Stimulated activated memory B cell treated with anti-CD40 and anti-IgM and Interleukin-4, amounts not matched to agents 10 μg/mL and 1 μg/mL and 100 μg/mL, for 72 hours (primary cell): ENCODE measurements around the gene RPS15.

Source experiments
- ATAC-seq: fragments of 150-1000 bp; cut with Tn5 transposase; 2 replicates; pipeline ENCODE4 v1.10.0; 2021
- H3K27ac Mint-ChIP-seq: one replicate; pipeline ENCODE4 v1.8.0; 2022; ENCODE audit warnings: mild to moderate bottlenecking, mixed read lengths
- H3K27me3 Mint-ChIP-seq: one replicate; pipeline ENCODE4 v1.8.0; 2022; ENCODE audit warnings: mixed read lengths
- H3K36me3 Mint-ChIP-seq: one replicate; pipeline ENCODE4 v1.8.0; 2022; ENCODE audit warnings: mixed read lengths
- H3K4me1 Mint-ChIP-seq: one replicate; pipeline ENCODE4 v1.8.0; 2022; ENCODE audit warnings: mixed read lengths
- H3K4me3 Mint-ChIP-seq: one replicate; pipeline ENCODE4 v1.8.0; 2022; ENCODE audit warnings: mild to moderate bottlenecking, moderate library complexity, mixed read lengths
- H3K9me3 Mint-ChIP-seq: one replicate; pipeline ENCODE4 v1.8.0; 2022; ENCODE audit warnings: mixed read lengths

Gene RPS15

DNA sequence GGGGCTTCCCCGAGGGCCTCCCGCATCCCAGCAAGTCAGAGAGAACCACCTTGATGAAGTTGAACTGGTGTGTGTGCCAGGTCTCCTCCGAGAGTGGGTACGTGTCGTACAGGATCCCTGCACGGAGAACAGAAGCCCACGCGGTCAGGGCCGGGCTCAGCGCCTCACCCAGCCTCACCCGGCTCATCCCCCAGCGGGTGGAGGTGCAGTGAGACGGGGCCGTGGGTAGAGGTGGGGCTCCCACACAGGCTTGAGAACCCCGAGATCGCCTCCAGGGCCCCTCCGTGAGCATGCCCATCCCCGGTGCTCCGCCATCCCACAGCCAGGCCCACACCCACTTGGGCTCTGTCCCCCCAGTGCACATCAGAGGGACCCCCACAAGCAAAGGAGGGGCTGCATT lies 39.1 kb upstream of the RPS15 start:
- no peak overlapping the region for H3K4me3 Mint-ChIP-seq
- peaks cover 19% of the 10 kb centered on the region for H3K4me1 Mint-ChIP-seq
- peaks cover 18% of the 10 kb centered on the region for H3K27me3 Mint-ChIP-seq
- ATAC-seq = no peak
- no peaks in the 10 kb centered on the region for H3K9me3 Mint-ChIP-seq
- H3K27ac Mint-ChIP-seq = no peak overlapping the region
- H3K36me3 Mint-ChIP-seq = peaks cover 5% of the 10 kb centered on the region

DNA sequence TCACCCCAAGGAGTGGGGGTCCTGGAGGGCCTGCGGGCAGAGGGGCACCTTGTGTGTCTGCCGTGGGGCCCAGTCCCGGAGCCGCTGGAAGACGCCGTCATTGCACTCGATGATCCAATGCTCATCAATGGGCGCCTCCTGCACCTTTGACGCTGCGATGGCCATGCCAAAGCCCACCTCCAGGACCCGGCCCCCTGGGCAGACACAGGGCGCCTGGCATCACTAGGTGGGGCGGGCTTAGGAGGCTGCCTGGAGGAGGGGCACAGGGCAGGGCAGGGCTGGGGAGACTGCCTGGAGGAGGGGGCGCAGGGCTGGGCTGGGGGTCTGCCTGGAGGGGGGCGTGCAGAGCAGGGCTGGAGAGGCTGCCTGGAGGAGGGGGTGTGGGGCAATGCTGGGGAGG lies 38.5 kb upstream of the RPS15 start:
- peaks cover 1% of the 10 kb centered on the region for H3K36me3 Mint-ChIP-seq
- peaks cover 19% of the 10 kb centered on the region for H3K4me1 Mint-ChIP-seq
- no peaks in the 10 kb centered on the region for H3K9me3 Mint-ChIP-seq
- no peak overlapping the region for H3K27ac Mint-ChIP-seq
- H3K27me3 Mint-ChIP-seq = peaks cover 18% of the 10 kb centered on the region
- H3K4me3 Mint-ChIP-seq = no peak overlapping the region
- ATAC-seq = no peak

DNA sequence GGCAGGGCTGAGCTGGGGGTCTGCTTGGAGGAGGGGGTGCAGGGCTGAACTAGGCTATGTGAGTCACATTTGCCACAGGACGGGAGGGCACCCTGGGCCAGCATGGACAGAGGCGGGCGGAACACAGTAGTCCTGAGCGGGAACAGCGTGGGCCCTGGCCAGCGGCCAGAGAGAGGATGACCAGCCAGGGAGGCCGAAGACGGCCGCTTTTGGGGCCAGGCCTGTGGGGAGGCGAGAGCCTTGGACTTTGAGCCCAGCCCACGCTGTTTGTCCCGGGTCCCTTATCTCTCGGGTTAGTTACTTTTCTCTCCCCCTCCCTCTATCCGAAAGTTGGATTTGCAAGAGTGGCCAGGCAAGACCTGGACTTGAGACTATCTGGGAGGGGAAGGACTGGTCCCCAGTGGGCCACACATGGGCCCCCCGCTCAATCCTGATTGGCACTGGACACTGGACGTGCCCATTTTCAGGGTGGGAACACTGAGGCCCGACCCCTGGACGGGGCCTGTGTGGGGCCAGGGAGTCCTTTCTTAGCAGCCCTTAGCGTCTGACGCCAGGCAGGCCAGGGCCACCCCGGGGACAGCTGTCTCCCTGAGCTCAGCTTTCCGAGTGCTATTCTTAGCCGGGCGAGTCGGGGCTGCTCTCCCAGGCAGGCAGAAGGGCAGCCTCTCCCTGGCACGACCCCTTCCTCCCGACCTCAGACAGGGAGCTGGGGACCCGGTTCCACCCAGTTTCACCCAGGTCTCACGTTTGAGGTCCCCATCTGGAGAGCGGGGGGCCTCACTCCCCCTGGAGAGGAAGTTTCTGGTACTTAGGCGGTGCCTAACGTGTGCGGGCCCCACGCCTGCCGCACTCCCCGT lies 37.7 kb upstream of the RPS15 start:
- H3K27me3 Mint-ChIP-seq = peaks cover 18% of the 10 kb centered on the region
- H3K4me3 Mint-ChIP-seq = peak overlapping the region; percentile 71
- no peak for ATAC-seq
- H3K27ac Mint-ChIP-seq = no peak overlapping the region
- H3K9me3 Mint-ChIP-seq = no peaks in the 10 kb centered on the region
- H3K36me3 Mint-ChIP-seq = no peaks in the 10 kb centered on the region
- H3K4me1 Mint-ChIP-seq = peaks cover 19% of the 10 kb centered on the region

DNA sequence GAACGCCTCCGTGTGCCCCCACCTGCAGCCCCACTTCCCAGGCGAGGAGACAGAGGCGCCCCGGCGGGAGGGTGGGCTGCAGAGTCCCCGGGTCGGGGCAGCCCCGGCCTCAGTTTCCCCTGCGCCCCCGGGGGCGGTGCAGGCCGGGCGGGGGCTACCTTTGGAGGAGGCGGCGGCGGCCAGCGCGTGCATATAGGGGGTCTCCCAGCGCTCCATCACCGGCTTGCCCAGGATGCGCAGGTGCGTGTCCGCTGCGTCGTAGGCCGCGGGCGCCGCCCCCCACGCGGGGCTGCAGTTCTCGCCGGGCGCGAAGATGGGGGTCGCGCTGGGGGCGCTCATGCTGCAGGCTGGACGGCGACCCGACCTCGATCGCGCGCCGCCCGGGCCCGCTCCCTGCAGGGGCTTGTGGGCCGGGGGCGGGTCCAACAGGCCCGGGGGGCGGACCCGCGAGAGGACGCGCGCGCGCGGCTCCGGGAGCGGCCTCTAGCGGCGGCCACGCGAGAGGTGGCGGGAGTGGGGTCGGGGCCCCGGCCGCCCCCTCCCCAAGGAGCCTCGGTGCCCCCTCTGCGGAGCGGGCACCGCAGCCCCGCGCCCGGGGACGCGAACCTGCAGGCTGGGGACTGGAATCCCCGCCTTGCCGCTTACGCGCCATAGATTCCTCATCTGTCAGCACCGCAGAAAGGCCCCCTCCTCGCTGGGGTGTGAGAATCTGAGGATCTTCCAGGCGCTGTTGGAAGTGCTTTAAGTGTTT lies 36.9 kb upstream of the RPS15 start, which contains the start of gene GAMT:
Gene GAMT, minus strand, starts transcription at position 405 of the 751 bp plus-strand sequence. Its CDS starts 66 bp downstream, at position 339.
- peak within 1 kb of the TSS; percentile 71 for H3K4me3 Mint-ChIP-seq
- no peak within 1 kb of the TSS for H3K27ac Mint-ChIP-seq
- peak; percentile 66 for ATAC-seq

DNA sequence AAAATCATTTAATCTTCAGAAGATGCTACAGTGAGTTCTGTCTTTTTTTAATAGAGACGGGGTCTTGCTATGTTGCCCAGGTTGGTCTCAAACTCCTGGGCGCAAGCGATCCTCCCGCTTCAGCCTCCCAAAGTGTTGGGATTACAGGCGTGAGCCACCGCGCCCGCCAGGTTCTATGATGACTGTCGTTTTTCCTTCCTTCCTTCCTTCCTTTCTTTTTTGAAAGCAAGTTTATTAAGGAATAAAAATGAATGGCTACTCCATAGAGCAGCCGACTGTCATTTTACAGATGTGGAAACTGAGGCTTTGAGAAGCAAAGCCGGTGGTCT lies 36.3 kb upstream of the RPS15 start:
- H3K4me1 Mint-ChIP-seq = peaks cover 26% of the 10 kb centered on the region
- H3K4me3 Mint-ChIP-seq = no peak overlapping the region
- H3K36me3 Mint-ChIP-seq = no peaks in the 10 kb centered on the region
- H3K27me3 Mint-ChIP-seq = peaks cover 18% of the 10 kb centered on the region
- ATAC-seq = no peak
- H3K27ac Mint-ChIP-seq = no peak overlapping the region
- H3K9me3 Mint-ChIP-seq = no peaks in the 10 kb centered on the region

More for the DNA sequence above, 36.9 kb upstream of the RPS15 start, which contains the start of gene GAMT:
- peaks cover 18% of the 10 kb centered on the region for H3K27me3 Mint-ChIP-seq
- H3K9me3 Mint-ChIP-seq = no peaks in the 10 kb centered on the region
- no peaks in the 10 kb centered on the region for H3K36me3 Mint-ChIP-seq
- peaks cover 21% of the 10 kb centered on the region for H3K4me1 Mint-ChIP-seq

DNA sequence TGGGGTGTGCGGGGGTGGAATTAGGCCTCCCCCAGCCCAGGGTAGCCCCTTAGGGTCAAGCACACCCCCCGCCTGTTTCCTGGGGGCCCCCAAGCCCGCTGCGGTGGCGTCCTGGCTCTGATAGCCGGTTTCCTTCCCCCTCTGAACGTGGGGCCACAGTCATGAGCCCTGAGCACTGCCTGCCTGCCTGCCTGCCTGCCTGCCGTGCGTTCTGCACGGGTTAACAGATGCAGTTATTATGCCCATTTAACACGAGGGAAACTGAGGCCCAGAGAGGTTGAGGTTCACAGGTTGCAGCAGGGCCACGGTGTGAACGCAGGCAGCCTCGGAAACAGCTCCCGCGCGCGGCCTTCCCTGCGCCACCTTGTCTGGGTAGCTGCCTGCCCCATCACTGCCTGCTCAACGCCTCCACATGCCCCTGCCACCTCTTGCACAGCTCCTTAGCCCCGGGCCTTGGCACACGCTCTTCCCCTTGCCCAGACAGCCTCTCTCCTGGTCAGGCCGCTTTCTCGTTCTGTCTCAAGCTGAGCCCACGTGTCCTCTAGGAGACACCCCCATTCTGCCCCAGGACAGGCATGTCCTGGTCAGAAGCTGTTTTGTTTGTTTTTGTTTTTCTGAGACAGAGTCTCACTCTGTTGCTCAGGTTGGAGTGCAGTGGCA lies 35.7 kb upstream of the RPS15 start:
- no peaks in the 10 kb centered on the region for H3K36me3 Mint-ChIP-seq
- ATAC-seq = no peak
- no peaks in the 10 kb centered on the region for H3K9me3 Mint-ChIP-seq
- no peak overlapping the region for H3K27ac Mint-ChIP-seq
- H3K4me1 Mint-ChIP-seq = peaks cover 26% of the 10 kb centered on the region
- H3K4me3 Mint-ChIP-seq = peak overlapping the region; percentile 47
- peaks cover 18% of the 10 kb centered on the region for H3K27me3 Mint-ChIP-seq

DNA sequence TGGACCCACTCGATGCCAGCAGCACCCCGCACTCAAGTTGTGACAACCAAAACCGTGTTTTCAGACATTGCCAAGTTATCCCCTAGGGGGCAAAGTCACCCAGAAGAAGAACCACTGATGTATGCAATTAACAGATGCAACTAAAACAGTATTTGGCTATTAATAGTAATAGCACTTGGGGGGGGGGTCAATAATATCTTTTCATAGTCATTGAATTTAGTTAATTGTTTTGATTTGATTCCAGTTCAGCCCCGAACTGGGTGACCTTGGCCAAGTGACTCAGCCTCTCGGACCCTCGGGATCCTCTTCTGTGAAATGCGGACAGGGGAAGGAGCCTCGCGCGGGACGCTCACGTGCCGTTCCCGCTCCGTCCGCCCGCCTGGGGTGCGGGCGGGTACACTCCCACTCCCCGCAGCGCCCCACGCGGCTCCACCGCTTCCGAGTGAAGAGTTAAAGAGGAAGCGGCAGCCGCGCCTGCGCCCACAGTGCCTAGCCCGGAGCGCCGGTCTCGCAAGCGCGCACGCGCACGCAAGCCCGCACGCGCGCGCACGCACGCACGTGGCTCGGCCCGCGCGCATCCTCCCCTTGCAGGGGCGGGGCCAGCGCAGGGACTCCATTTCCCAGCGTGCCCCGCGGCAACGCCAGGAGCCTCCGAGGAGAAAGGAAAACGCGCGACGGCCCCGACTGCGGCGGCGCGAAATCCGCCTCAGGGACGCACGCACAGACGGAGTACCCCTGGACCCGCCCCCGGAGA lies 31.2 kb upstream of the RPS15 start:
- peaks cover 60% of the 10 kb centered on the region for H3K4me1 Mint-ChIP-seq
- peak; percentile 91 for ATAC-seq
- peak overlapping the region; percentile 81 for H3K27ac Mint-ChIP-seq
- peak overlapping the region; percentile 69 for H3K4me3 Mint-ChIP-seq
- H3K27me3 Mint-ChIP-seq = peaks cover 18% of the 10 kb centered on the region
- H3K36me3 Mint-ChIP-seq = peaks cover 24% of the 10 kb centered on the region
- no peaks in the 10 kb centered on the region for H3K9me3 Mint-ChIP-seq

DNA sequence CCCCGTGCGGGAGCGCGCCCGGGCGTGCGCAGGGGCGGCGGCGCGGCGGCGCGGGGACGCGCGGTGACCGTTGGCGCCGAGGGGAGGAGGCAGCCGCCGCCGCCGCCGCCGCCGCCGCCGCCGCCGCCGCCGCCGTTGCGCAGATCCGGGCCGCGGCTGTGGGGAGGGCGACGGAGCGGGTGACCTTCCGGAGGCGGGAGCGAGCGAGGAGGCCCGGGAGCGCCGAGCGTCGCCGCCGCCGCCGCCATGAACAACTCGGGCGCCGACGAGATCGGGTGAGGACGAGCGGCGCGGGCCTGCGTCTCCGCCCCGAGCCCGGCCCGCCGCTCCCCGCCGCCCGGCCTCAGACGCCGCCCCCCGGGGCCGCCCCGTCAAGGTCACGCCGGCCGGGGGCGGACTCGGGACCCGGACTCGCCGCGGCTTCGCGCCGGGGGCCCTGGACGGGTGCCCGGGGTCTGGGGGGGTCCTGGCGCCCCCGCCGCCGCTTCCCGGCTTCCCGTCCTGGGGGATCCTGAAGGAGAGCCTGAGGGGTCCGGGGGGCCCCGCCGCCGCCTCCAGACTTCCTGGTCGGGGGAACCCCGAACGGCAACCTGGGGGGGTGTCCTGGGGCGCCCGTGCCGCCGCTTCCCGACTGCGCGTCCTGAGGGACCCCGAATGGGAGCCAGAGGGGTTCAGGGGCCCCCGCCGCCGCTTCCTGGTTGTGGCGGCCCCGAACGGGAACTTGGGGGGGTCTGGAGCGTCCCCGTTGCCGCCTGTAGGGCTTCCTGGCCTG lies 30.5 kb upstream of the RPS15 start, which contains the start of gene DAZAP1:
Gene DAZAP1, plus strand, starts transcription at position 59 of the 772 bp plus-strand sequence. Its CDS starts 188 bp downstream, at position 247.
- Mint-ChIP-seq H3K4me1 (peaks cover 58% of the 10 kb centered on the region), H3K9me3 (no peaks in the 10 kb centered on the region), H3K27me3 (peaks cover 14% of the 10 kb centered on the region), H3K4me3 (peak within 1 kb of the TSS; percentile 91), H3K36me3 (peaks cover 24% of the 10 kb centered on the region), H3K27ac (peak within 1 kb of the TSS; percentile 92)
- ATAC-seq = peak; percentile 67

DNA sequence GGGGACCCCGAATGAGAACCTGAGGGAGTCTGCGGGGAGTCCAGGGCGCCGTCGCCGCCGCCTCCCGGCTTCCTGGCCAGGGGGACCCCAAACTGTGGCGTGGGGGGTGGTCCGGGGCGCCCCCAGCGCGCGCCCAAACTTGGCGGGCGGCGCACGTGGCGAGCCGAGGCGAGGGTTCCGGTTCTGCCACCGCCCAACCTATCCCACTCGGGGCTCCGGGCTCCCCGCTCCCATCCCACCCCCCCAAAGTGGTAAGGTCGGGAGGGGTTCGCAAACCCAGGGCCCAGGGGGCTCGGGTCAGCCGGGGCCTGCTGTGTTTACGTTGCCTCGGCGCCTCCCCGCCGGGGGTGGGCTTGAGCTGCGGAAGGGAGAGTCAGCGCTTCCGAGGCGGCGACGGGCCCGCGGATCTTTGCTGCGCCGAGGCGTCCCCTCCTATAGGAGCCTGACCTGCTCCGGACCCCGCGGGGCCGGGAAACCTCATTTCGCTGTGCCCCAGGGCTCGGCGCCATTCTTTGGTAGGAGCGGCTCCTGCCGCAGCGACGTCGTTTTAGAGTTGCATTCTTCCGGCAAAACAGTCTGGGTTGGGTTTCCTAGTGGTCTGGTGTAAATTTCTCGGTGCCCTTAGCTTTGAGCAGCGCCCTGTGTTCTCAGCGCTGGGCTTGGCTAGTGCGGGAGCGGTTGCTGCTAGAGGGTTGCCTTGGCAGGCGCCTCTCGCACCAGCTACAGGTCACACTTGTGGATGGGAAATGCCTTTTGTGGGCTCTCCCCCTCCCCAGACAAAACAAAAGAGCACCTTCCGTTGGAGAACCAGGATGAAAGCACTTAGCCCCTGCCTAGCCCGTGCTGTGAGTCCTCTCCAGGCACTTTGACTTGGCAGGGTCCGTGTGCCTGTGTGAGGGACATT lies 29.6 kb upstream of the RPS15 start:
- Mint-ChIP-seq H3K27me3 (peaks cover 5% of the 10 kb centered on the region), H3K36me3 (peaks cover 31% of the 10 kb centered on the region), H3K4me3 (peak overlapping the region; percentile 91)

DNA sequence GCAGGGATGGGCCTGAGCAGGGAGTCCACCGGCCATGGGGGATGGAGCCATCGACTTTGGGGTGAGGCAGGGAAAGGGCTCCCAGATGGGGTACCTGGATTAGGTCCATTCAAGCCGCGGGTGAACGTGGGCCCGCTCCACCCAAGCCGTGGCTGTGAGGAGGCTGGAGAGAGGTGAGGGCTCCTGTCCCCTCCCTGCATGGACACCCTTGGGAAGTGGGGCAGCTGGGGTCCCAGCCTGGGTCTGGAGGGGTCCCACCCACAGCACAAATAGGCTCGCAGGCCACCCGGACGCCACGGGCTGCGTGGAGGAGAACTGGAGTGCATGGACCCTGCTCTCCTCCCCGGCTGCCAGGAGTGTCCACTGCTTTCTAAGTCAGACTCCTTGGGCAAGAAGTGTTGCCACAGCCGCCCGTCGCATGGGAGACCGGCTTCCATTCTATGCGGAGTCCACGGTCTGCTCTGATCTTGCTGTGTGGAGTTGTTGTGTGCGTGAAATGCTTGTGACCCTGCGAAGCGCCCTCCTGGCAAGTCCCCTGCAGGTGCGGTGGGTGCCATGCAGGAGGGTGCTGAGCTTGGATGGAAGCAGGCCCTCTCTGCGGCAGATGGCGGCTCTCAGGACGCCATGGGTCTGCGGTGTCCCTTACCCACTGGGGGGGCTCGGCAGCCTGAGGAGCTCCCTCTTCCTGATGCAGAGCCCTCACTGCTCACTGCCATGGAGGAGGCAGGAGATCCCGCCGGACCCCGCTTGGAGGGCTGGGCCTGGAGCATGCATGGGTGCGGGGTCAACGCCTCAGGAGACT lies 28.8 kb upstream of the RPS15 start:
- Mint-ChIP-seq H3K27me3 (no peaks in the 10 kb centered on the region), H3K4me1 (peaks cover 59% of the 10 kb centered on the region), H3K27ac (peak overlapping the region; percentile 92), H3K4me3 (peak overlapping the region; percentile 91), H3K9me3 (no peaks in the 10 kb centered on the region), H3K36me3 (peaks cover 32% of the 10 kb centered on the region)
- no peak for ATAC-seq

More for the DNA sequence above, 29.6 kb upstream of the RPS15 start:
- peak; percentile 26 for ATAC-seq
- no peaks in the 10 kb centered on the region for H3K9me3 Mint-ChIP-seq
- H3K27ac Mint-ChIP-seq = peak overlapping the region; percentile 92
- H3K4me1 Mint-ChIP-seq = peaks cover 58% of the 10 kb centered on the region

DNA sequence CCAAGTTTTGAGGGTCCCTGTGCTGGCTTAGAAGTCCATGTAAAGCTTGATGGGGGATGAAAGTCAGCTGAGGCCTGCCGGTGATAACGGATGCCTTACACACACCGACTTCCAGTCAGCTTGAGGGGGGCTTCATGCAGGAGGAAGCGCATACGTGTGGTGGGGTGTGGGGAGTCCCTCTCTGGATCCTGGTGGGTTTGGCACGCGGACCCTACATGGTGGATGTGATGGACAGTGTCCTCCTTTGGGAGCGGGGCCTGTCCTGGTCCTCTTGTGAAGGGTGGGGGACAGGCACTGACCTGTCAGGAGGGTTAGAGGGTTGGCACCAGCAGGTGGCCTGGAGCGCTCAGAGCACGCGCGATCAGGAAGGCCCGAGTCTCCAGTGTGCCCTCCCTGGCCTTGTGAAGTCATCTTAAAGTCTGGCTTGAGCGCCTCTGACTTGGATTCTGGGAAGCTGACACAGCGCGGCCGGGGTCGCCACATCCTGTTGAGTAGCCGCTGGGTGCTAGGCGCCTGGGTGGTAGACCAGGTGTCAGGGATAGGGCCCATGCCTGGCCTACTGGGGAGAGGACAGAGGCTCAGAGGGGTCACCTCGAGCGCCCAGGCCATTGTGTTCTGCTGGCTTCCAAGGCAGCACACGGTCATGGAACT lies 27.9 kb upstream of the RPS15 start:
- Mint-ChIP-seq H3K27ac (peak overlapping the region; percentile 92), H3K4me1 (peaks cover 65% of the 10 kb centered on the region), H3K4me3 (peak overlapping the region; percentile 30), H3K9me3 (no peaks in the 10 kb centered on the region), H3K27me3 (no peaks in the 10 kb centered on the region), H3K36me3 (peaks cover 32% of the 10 kb centered on the region)
- no peak for ATAC-seq

DNA sequence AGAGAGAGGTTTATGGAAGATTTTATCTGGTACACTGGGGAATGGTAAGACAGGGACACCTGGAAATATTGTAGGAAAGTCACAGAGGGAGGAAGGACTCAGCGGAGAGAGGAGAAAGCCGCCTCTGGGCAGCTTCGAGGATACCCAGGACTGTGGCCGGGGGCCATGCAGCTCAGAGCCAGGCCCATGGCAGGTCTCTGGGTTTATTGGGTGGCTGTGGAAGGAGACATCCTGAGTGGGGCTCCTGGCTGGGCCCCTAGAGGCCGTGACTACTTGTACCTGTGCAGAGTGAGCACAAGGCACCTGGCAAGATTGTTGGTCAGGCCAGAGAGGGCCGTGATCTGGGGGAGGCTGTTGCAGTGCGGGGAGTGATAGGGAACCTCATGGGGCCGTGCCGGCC lies 27.4 kb upstream of the RPS15 start:
- peak overlapping the region; percentile 6 for H3K4me3 Mint-ChIP-seq
- no peaks in the 10 kb centered on the region for H3K27me3 Mint-ChIP-seq
- peak overlapping the region; percentile 92 for H3K27ac Mint-ChIP-seq
- H3K4me1 Mint-ChIP-seq = peaks cover 69% of the 10 kb centered on the region
- no peaks in the 10 kb centered on the region for H3K9me3 Mint-ChIP-seq
- ATAC-seq = no peak
- peaks cover 32% of the 10 kb centered on the region for H3K36me3 Mint-ChIP-seq
